HepG2 (cell line): Measurements from ENCODE around the gene PLD4. TPM values are rescaled to one million over a fixed set of nuclear protein-coding genes. Genes with fewer than 3 reads are reported as not detected.

ENCODE experiments used
- HBP1 ChIP-seq: IDR thresholded peaks from 2 replicates; pipeline ENCODE4 v1.6.1; 2016; ENCODE audit warnings: low read depth, control low read depth
- IKZF1 ChIP-seq: fragments of 450-650 bp; IDR thresholded peaks from 2 replicates; pipeline ENCODE4 v1.7.1; 2016
- REST ChIP-seq, 2 experiments: IDR thresholded peaks; 2 replicates each; pipeline ENCODE4 v1.6.1; 2011 to 2012; ENCODE audit warnings: low read length in 2 of 2, borderline replicate concordance in 1 of 2, low read depth in 1 of 2, mild to moderate bottlenecking in 1 of 2, moderate library complexity in 1 of 2
- ZNF17 ChIP-seq: sonication (generic); formaldehyde crosslinking; IDR thresholded peaks from 2 replicates; pipeline ENCODE4 v1.5.0; 2020; ENCODE audit warnings: mild to moderate bottlenecking, missing genetic modification reagents
- polyA plus RNA-seq, 8 experiments: library from polyadenylated mRNA; depleted of rRNA in 3 of 8; stranded (reverse) in 7 of 8; unstranded in 1 of 8; fragments of >200 nt; fragmentation: Illumina TruSeq in 4 of 8; extraction: Trizol in 4 of 8; gene quantifications; 2 replicates each; pipeline versions ENCODE4 v1.2.1 to v1.2.3, GENCODE V29; 2011 to 2016; ENCODE audit warnings: low read depth in 4 of 8, missing spikeins in 1 of 8, mixed read lengths in 1 of 8; ENCODE audit not compliant: insufficient read depth in 1 of 8
- total RNA-seq, 5 experiments: library from RNA; depleted of rRNA; stranded (reverse); fragments of >200 nt; fragmentation: Illumina TruSeq; extraction: Trizol; gene quantifications; 2 replicates each; pipeline ENCODE4 v1.2.3, GENCODE V29; 2016; ENCODE audit warnings: low read depth in 1 of 5

PLD4 gene
- total and polyA plus RNA-seq, 2 of the 13 experiments (the other 11 are each of a cell fraction or from before 2014, with no cell fraction given): not detected

- no peak for TF ChIP-seq REST (IDR thresholded peaks at IDR 0.05; ENCODE audit: borderline replicate concordance in 1 of 2, low read depth in 1 of 2, low read length in 2 of 2)
- no peak for TF ChIP-seq ZNF17 (CRISPR knock-in tag)
- TF ChIP-seq IKZF1: no peak
- no peak for TF ChIP-seq HBP1
These were observed 7.3 kb downstream of the PLD4 start (continued) for GRCh38 chr14:104931771-104932675.
